Hematopoietic multipotent progenitor cell treated with erythropoietin and hydrocortisone succinate and interleukin-3 and kit ligand, for 8 days (in vitro differentiated cells): Measurements from ENCODE around the gene SECISBP2.
A peak's percentile ranks its signal among the peaks of the same experiment; 100 is the strongest.

Experiments used
- DNase-seq: peaks from one replicate; pipeline ENCODE4 v3.0.0-alpha.2; 2015

Gene SECISBP2

GRCh38 chr9:89386206-89386605 is 67.9 kb downstream of the SECISBP2 start:
- no peak for DNase-seq

- no peak for DNase-seq
Measured at GRCh38 chr9:89386797-89387196, 68.5 kb downstream of the SECISBP2 start.

- no peak for DNase-seq
Measured at GRCh38 chr9:89387197-89387849, 69.0 kb downstream of the SECISBP2 start.

GRCh38 chr9:89388084-89388867 is 70.0 kb downstream of the SECISBP2 start:
- peak; percentile 25 for DNase-seq

GRCh38 chr9:89388868-89389177 is 70.5 kb downstream of the SECISBP2 start:
- no peak for DNase-seq

GRCh38 chr9:89390068-89390555 is 71.8 kb downstream of the SECISBP2 start:
- DNase-seq: no peak

GRCh38 chr9:89390578-89391116 is 72.3 kb downstream of the SECISBP2 start:
- DNase-seq: no peak

GRCh38 chr9:89391585-89391984 is 73.3 kb downstream of the SECISBP2 start:
- DNase-seq: no peak

- no peak for DNase-seq
Measured at GRCh38 chr9:89394412-89394811, 76.1 kb downstream of the SECISBP2 start.

GRCh38 chr9:89395931-89396710 is 77.8 kb downstream of the SECISBP2 start:
- no peak for DNase-seq

- no peak for DNase-seq
Measured at GRCh38 chr9:89397471-89397870, 79.2 kb downstream of the SECISBP2 start.

GRCh38 chr9:89398621-89399020 is 80.3 kb downstream of the SECISBP2 start:
- no peak for DNase-seq

GRCh38 chr9:89400403-89401116 is 82.3 kb downstream of the SECISBP2 start:
- DNase-seq: peak; percentile 47

GRCh38 chr9:89402695-89403427 is 84.6 kb downstream of the SECISBP2 start:
- DNase-seq: no peak

GRCh38 chr9:89404074-89404473 is 85.8 kb downstream of the SECISBP2 start:
- DNase-seq: no peak

- no peak for DNase-seq
Measured at GRCh38 chr9:89405826-89406225, 87.5 kb downstream of the SECISBP2 start.

GRCh38 chr9:89407070-89407469 is 88.8 kb downstream of the SECISBP2 start:
- no peak for DNase-seq

GRCh38 chr9:89408628-89409101 is 90.4 kb downstream of the SECISBP2 start:
- DNase-seq: peak; percentile 86
